HepG2 (cell line): Measurements from ENCODE around the gene SPA17. TPM values are rescaled to one million over a fixed set of nuclear protein-coding genes. Genes with fewer than 3 reads are reported as not detected.

ENCODE experiments used
- ATAC-seq: fragments of 200-7000 bp; cut with Tn5 transposase; 3 replicates; pipeline ENCODE4 v1.9.1; 2020; ENCODE audit warnings: mild to moderate bottlenecking, moderate library complexity
- BruUV-seq: library from RNA; stranded (reverse); fragments of 400-500 nt; replicated peaks from 2 replicates; lab custom pipeline; 2021; lab: Mats Ljungman, UMichigan
- CTCF ChIA-PET: fragments of 300-600 bp; formaldehyde crosslinking; extraction: SDS; loops from one replicate; lab custom pipeline; 2021; ENCODE audit warnings: low total read pairs, inconsistent platforms, low intra/inter-chr PET ratio; lab: Yijun Ruan, JAX
- POLR2A ChIA-PET: fragments of 350-600 bp; sonication (Branson Sonifier 250); formaldehyde crosslinking; loops from one replicate; lab custom pipeline; 2020; ENCODE audit warnings: antibody characterized with exemption, inconsistent platforms; lab: Yijun Ruan, JAX
- DNase-seq: peaks from one replicate; pipeline ENCODE4 v3.0.0-alpha.2; 2015; ENCODE audit warnings: low spot score
- FAIRE-seq: peaks from 3 replicates; lab custom pipeline; 2011; peaks lifted over from hg19 to GRCh38; lab: Jason Lieb, UNC
- H2AFZ ChIP-seq: one replicate; pipeline ENCODE4 v1.6.1; 2011; ENCODE audit warnings: low read length, inconsistent platforms
- H3K27ac ChIP-seq: fragments of 300-600 bp; 3 replicates; pipeline ENCODE4 v1.8.0; 2011; ENCODE audit warnings: mixed run types, mild to moderate bottlenecking, mixed read lengths, low read length, inconsistent platforms; ENCODE audit not compliant: insufficient read depth; ENCODE audit errors: extremely low read length
- H3K27me3 ChIP-seq, 2 experiments: fragments of 200-600 bp in 1 of 2; 2 replicates in 1 of 2; 3 replicates in 1 of 2; pipeline versions ENCODE4 v1.6.0 to v1.8.0; 2011; ENCODE audit warnings: low read length in 2 of 2, mild to moderate bottlenecking in 2 of 2, moderate library complexity in 2 of 2, inconsistent platforms in 1 of 2; ENCODE audit not compliant: insufficient read depth in 2 of 2, control insufficient read depth in 1 of 2
- H3K36me3 ChIP-seq, 2 experiments: fragments of 200-600 bp in 1 of 2; replicated peaks in 1 of 2; 2 replicates in 1 of 2; 3 replicates in 1 of 2; pipeline versions ENCODE4 v1.5.1 to v1.8.0; 2011; ENCODE audit warnings: low read length in 2 of 2, inconsistent platforms in 1 of 2; ENCODE audit not compliant: insufficient read depth in 2 of 2, control insufficient read depth in 1 of 2
- H3K4me1 ChIP-seq: 2 replicates; pipeline ENCODE4 v1.5.1; 2012; ENCODE audit warnings: low read length, inconsistent platforms; ENCODE audit not compliant: insufficient read depth
- H3K4me2 ChIP-seq: 2 replicates; pipeline ENCODE4 v1.6.0; 2011; ENCODE audit warnings: low read depth, low read length, inconsistent platforms
- H3K4me3 ChIP-seq, 3 experiments: fragments of 200-600 bp in 1 of 3; sonication (generic), shearing (Covaris generic) in 1 of 3; replicated peaks in 1 of 3; 2 replicates each; pipeline ENCODE4 v1.5.1; 2011 to 2016; ENCODE audit warnings: low read length in 3 of 3, inconsistent platforms in 2 of 3, low read depth in 2 of 3, mild to moderate bottlenecking in 2 of 3, control low read depth in 1 of 3, mixed read lengths in 1 of 3; ENCODE audit not compliant: insufficient read depth in 1 of 3
- H3K79me2 ChIP-seq: one replicate; pipeline ENCODE4 v1.6.1; 2011; ENCODE audit warnings: low read length, inconsistent platforms; ENCODE audit not compliant: insufficient read depth
- H3K9ac ChIP-seq: 2 replicates; pipeline ENCODE4 v1.6.0; 2011; ENCODE audit warnings: mild to moderate bottlenecking, low read depth, low read length, inconsistent platforms; ENCODE audit not compliant: insufficient read depth
- H3K9me3 ChIP-seq: 2 replicates; pipeline ENCODE4 v1.5.1; 2012; ENCODE audit warnings: mild to moderate bottlenecking, low read length
- H4K20me1 ChIP-seq: 2 replicates; pipeline ENCODE4 v1.6.0; 2011; ENCODE audit warnings: inconsistent platforms, mild to moderate bottlenecking, low read length, moderate library complexity; ENCODE audit not compliant: insufficient read depth
- AHDC1 ChIP-seq: sonication (generic); formaldehyde crosslinking; IDR thresholded peaks from 2 replicates; pipeline ENCODE4 v1.5.1; 2020; ENCODE audit warnings: mild to moderate bottlenecking, missing genetic modification reagents, borderline replicate concordance
- ATM ChIP-seq: fragments of 450-650 bp; IDR thresholded peaks from 2 replicates; pipeline ENCODE4 v1.7.1; 2017; ENCODE audit warnings: mild to moderate bottlenecking, borderline replicate concordance
- CCDC6 ChIP-seq: sonication (generic); formaldehyde crosslinking; IDR thresholded peaks from 2 replicates; pipeline ENCODE4 v1.8.1; 2022; ENCODE audit warnings: mild to moderate bottlenecking, missing genetic modification reagents, moderate library complexity
- E2F2 ChIP-seq: sonication (generic); formaldehyde crosslinking; IDR thresholded peaks from 2 replicates; pipeline ENCODE4 v1.4.0; 2020; ENCODE audit warnings: missing genetic modification reagents, borderline replicate concordance
- GLI4 ChIP-seq: sonication (generic); formaldehyde crosslinking; IDR thresholded peaks from 2 replicates; pipeline ENCODE4 v1.5.1; 2020; ENCODE audit warnings: missing genetic modification reagents, mild to moderate bottlenecking, moderate library complexity, borderline replicate concordance
- HMG20A ChIP-seq: IDR thresholded peaks from 2 replicates; pipeline ENCODE4 v1.6.1; 2016; ENCODE audit warnings: borderline replicate concordance
- IRF2 ChIP-seq: IDR thresholded peaks from 2 replicates; pipeline ENCODE4 v1.6.1; 2018; ENCODE audit warnings: missing genetic modification reagents, missing compliant biosample characterization
- NR3C1 ChIP-seq: sonication (generic); formaldehyde crosslinking; IDR thresholded peaks from 2 replicates; pipeline ENCODE4 v1.4.0; 2020; ENCODE audit warnings: missing genetic modification reagents
- TRAFD1 ChIP-seq: sonication (generic); formaldehyde crosslinking; IDR thresholded peaks from 2 replicates; pipeline ENCODE4 v1.5.1; 2020; ENCODE audit warnings: missing genetic modification reagents, mild to moderate bottlenecking, borderline replicate concordance
- TSC22D2 ChIP-seq: sonication (generic); formaldehyde crosslinking; IDR thresholded peaks from 2 replicates; pipeline ENCODE4 v1.5.1; 2020; ENCODE audit warnings: missing genetic modification reagents, mild to moderate bottlenecking, borderline replicate concordance
- ZGPAT ChIP-seq: IDR thresholded peaks from 2 replicates; pipeline ENCODE4 v1.6.1; 2016; ENCODE audit warnings: mild to moderate bottlenecking
- ZNF614 ChIP-seq: IDR thresholded peaks from 2 replicates; pipeline ENCODE4 v1.6.1; 2018; ENCODE audit warnings: missing biosample characterization, missing genetic modification reagents, inconsistent platforms, borderline replicate concordance
- ZNF746 ChIP-seq: sonication (generic); formaldehyde crosslinking; IDR thresholded peaks from 2 replicates; pipeline ENCODE4 v1.8.0; 2022; ENCODE audit warnings: mild to moderate bottlenecking, missing genetic modification reagents
- ZSCAN25 ChIP-seq: sonication (generic); formaldehyde crosslinking; IDR thresholded peaks from 2 replicates; pipeline ENCODE4 v1.8.0; 2022; ENCODE audit warnings: mild to moderate bottlenecking, missing genetic modification reagents
- whole genome bisulfite sequencing: methylation state at CpG from one replicate; pipeline ENCODE4 v1.1.6; 2017; ENCODE audit warnings: low lambda C conversion rate; 5-methylcytosine and 5-hydroxymethylcytosine counted together
- in situ Hi-C: cut with HindIII; loops from 2 replicates; pipeline ENCODE4 v1.10.0; 2017; ENCODE audit warnings: low pct_unique_long_range_greater_than_20kb; ENCODE audit not compliant: extremely low pct_ligation_motif_present
- intact Hi-C: fragments of 100-400 bp; cut with micrococcal nuclease; formaldehyde crosslinking; loops from one replicate; pipeline ENCODE4 v1.10.0; 2022; ENCODE audit not compliant: unreplicated experiment
- polyA plus RNA-seq, 8 experiments: library from polyadenylated mRNA; depleted of rRNA in 3 of 8; stranded (reverse) in 7 of 8; unstranded in 1 of 8; fragments of >200 nt; fragmentation: Illumina TruSeq in 4 of 8; extraction: Trizol in 4 of 8; gene quantifications; 2 replicates each; pipeline versions ENCODE4 v1.2.1 to v1.2.3, GENCODE V29; 2011 to 2016; ENCODE audit warnings: low read depth in 4 of 8, missing spikeins in 1 of 8, mixed read lengths in 1 of 8; ENCODE audit not compliant: insufficient read depth in 1 of 8
- total RNA-seq, 5 experiments: library from RNA; depleted of rRNA; stranded (reverse); fragments of >200 nt; fragmentation: Illumina TruSeq; extraction: Trizol; gene quantifications; 2 replicates each; pipeline ENCODE4 v1.2.3, GENCODE V29; 2016; ENCODE audit warnings: low read depth in 1 of 5

Gene SPA17
- total and polyA plus RNA-seq, 2 of the 13 experiments (the other 11 are each of a cell fraction or from before 2014, with no cell fraction given): 4.4 to 8.4 TPM

- Histone ChIP-seq H3K4me2 (peak overlapping the region; percentile 80), H3K4me3 (peak overlapping the region; percentile 41 to 68 (median 64)), H3K27me3 (peaks cover 2 to 81% of the 10 kb centered on the region in 2 experiments; a peak in 4 of 5 replicates), H3K9ac (no peak overlapping the region), H3K9me3 (no peaks in the 10 kb centered on the region), H4K20me1 (no peaks in the 10 kb centered on the region), H3K27ac (no peak overlapping the region), H2AFZ (no peak overlapping the region), H3K4me1 (peaks cover 18% of the 10 kb centered on the region), H3K36me3 (no peaks in the 10 kb centered on the region), H3K79me2 (no peaks in the 10 kb centered on the region)
- whole genome bisulfite sequencing: 27% methylated on average over 16 of the region's 37 CpGs
- in situ Hi-C loops: no loop called here
- intact Hi-C loops: loop anchor here (5.0 to 10.0 kb wide), 2 partner anchors 54 to 998 kb away; partner anchors contain the start of gene ZNF202
- FAIRE-seq (no peak), DNase-seq (no peak), ATAC-seq (peak; percentile 50)
- ChIA-PET CTCF (interaction anchor here (1.5 kb wide), 1 partner anchor 19 kb away, joined by 3 read pairs; no protein-coding TSS in a partner anchor), POLR2A (interaction anchor here (0.6 to 1.3 kb wide), 3 partner anchors 11 to 23 kb away, joined by 4 to 6 read pairs (median 5); no protein-coding TSS in a partner anchor)
- BruUV-seq: no TSS peak
- TF ChIP-seq ZGPAT (no peak), AHDC1 (CRISPR knock-in tag) (no peak), TSC22D2 (CRISPR knock-in tag) (no peak), ATM (no peak), GLI4 (CRISPR knock-in tag) (no peak), CCDC6 (CRISPR knock-in tag) (0 out of 2 replicates have a peak, but pooled peaks have one; percentile 13), IRF2 (CRISPR knock-in tag) (no peak), ZSCAN25 (no peak), ZNF746 (CRISPR knock-in tag) (no peak), NR3C1 (CRISPR knock-in tag) (no peak), E2F2 (CRISPR knock-in tag) (no peak), ZNF614 (no peak), HMG20A (CRISPR knock-in tag) (no peak), TRAFD1 (no peak)
These were observed 66.7 kb downstream of the SPA17 start for GRCh38 chr11:124740277-124740882.
